Memory B cell (primary cell): ENCODE data around the gene MRPL55.
A peak's percentile ranks its signal among the peaks of the same experiment; 100 is the strongest.

Experiments used
- ATAC-seq: fragments of 150-1000 bp; cut with Tn5 transposase; 2 replicates; pipeline ENCODE4 v1.10.0; 2021; ENCODE audit warnings: low read depth, mild to moderate bottlenecking, moderate library complexity
- DNase-seq, 2 donors: peaks; one replicate each; pipeline ENCODE4 v3.0.0; 2022; ENCODE audit warnings: low spot score in 2 of 2
- H3K27ac Mint-ChIP-seq: one replicate; pipeline ENCODE4 v1.8.0; 2022; ENCODE audit warnings: mild to moderate bottlenecking, moderate library complexity, mixed read lengths
- H3K27me3 Mint-ChIP-seq: one replicate; pipeline ENCODE4 v1.8.0; 2022; ENCODE audit warnings: mixed read lengths
- H3K36me3 Mint-ChIP-seq: one replicate; pipeline ENCODE4 v1.8.0; 2022; ENCODE audit warnings: mild to moderate bottlenecking, mixed read lengths
- H3K4me1 Mint-ChIP-seq: one replicate; pipeline ENCODE4 v1.8.0; 2022; ENCODE audit warnings: mixed read lengths
- H3K4me3 Mint-ChIP-seq: one replicate; pipeline ENCODE4 v1.8.0; 2022; ENCODE audit warnings: mild to moderate bottlenecking, moderate library complexity, mixed read lengths
- H3K9me3 Mint-ChIP-seq: one replicate; pipeline ENCODE4 v1.8.0; 2022; ENCODE audit warnings: mixed read lengths

The MRPL55 gene

DNA sequence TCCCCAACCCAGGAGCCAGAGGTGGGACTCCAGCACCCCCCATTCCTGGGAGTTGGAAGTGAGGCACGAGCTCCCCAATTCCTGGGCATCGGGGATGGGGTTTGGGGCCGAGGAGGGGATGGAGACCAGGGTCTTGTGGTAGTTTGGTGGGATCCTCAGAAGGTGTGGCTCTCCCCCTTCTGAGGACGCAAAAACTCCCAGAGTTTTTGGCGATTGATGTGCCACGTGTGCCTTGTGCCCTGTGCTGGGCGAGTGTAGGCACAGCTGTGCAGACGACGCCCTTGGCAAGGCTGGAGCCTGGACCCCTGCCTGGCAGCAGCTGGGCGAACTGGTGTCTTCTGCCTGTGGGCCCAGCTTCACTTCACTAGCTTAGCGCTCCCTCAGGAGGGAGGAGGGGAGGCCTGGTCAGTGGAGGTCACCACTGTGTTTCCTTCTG lies 33.6 kb upstream of the MRPL55 start:
- no peak for ATAC-seq
- peak overlapping the region; percentile 27 for H3K4me3 Mint-ChIP-seq

DNA sequence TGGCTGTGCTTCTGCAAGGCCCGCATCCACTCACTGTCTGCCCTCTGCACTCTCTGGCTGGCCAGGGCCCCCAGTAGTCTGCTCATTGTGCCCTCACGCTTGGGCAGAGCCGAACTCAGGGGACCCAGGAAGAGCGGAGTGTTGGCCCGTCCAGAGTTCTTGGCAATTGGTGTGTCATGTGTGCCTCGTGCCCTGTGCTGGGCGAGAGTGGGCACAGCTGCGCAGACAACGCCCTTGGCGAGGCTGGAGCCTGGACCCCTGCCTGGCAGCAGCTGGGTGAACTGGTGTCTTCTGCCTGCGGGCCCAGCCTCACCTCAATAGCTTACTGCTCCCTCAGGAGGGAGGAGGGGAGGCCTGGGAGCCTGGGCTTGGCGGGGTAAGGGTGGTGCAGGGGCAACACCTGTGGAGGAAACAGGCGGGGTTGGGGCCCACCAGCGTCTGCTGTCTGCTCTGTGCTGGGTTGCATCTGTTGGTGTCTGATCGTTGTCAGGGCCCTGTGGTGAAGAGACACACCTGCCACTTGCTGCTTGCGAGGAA lies 33.1 kb upstream of the MRPL55 start:
- Mint-ChIP-seq H3K4me3 (peak overlapping the region; percentile 27), H3K27me3 (no peaks in the 10 kb centered on the region), H3K4me1 (peaks cover 20% of the 10 kb centered on the region), H3K36me3 (peaks cover 1% of the 10 kb centered on the region), H3K9me3 (no peaks in the 10 kb centered on the region), H3K27ac (no peak overlapping the region)
- ATAC-seq (no peak), DNase-seq (peak in 1 of 2 donors; percentile 12)

More for the DNA sequence above, 33.6 kb upstream of the MRPL55 start:
- H3K4me1 Mint-ChIP-seq: peaks cover 18% of the 10 kb centered on the region
- no peaks in the 10 kb centered on the region for H3K27me3 Mint-ChIP-seq
- no peak overlapping the region for H3K27ac Mint-ChIP-seq
- no peaks in the 10 kb centered on the region for H3K9me3 Mint-ChIP-seq
- peak in 1 of 2 donors; percentile 9 for DNase-seq
- H3K36me3 Mint-ChIP-seq: peaks cover 1% of the 10 kb centered on the region

DNA sequence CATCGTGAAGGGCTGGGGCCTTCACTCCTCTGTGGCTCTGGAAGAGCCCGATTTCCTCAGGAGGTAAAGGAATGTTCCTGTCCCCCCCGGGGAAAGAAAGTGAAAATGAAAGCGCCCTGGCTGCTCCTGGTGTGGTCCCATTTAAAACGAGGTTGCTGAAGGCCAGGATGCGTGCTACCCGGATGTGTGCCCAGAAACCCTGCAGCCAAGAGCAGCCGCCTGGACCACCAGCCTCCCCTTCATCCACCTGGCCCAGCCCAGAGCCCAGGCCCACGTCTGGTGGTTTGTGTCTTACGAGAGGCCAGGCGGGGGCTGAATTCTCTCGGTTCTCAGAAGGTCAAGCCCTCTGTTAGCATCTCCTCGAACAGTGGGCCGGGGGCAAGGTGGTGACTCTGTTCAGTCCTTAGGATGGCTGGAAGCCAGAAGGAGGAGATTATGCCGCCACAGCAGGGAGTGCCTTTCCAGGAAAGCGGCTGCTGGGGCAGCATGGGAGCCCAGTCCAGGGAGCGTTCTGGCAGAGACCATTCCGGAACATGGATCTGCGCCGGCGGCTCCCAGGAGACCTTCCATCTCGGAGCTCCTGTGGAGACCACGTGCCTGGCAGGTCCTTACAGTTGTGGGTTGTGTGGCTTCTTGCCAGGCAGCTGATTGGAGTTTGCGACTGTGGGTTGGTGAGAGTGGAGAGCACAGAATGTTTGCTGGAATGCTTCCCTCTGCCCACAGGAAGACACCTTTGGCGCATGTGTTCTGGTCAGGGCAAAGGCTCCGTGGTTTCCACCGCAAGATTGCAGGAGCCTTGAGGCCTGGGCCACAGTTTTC lies 32.3 kb upstream of the MRPL55 start:
- DNase-seq: peak in 1 of 2 donors; percentile 12
- H3K9me3 Mint-ChIP-seq: no peaks in the 10 kb centered on the region
- peaks cover 21% of the 10 kb centered on the region for H3K4me1 Mint-ChIP-seq

DNA sequence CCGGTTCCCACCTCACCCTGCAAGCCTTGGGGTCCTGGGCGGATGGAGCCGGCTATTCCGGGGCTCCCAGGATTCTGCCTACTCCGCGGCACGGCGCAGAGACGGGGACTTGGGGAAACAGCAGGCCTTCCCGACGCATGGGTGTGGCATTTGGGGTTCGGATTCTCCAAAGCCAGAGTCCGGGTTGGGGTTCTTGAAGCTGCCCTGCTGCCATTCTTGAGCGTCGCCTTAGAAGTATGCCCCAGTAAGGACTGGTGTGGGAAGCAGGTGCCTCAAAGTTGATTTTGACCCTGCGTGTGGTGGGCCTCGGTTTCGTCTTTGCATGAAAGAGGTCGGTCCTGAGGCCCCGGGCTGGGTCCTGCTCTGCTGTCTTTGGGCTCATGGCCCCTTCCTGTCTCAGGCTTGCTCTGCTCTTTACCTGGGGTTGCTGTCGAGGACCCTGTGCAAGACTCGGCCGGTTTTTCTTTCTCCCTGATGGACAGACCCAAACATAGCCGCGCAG lies 31.7 kb upstream of the MRPL55 start:
- H3K9me3 Mint-ChIP-seq: no peaks in the 10 kb centered on the region
- peak overlapping the region; percentile 91 for H3K27ac Mint-ChIP-seq
- peaks cover 21% of the 10 kb centered on the region for H3K4me1 Mint-ChIP-seq
- peak overlapping the region; percentile 90 for H3K4me3 Mint-ChIP-seq
- ATAC-seq (no peak), DNase-seq (no peak)
- H3K36me3 Mint-ChIP-seq: peaks cover 1% of the 10 kb centered on the region
- no peaks in the 10 kb centered on the region for H3K27me3 Mint-ChIP-seq

More for the DNA sequence above, 32.3 kb upstream of the MRPL55 start:
- Mint-ChIP-seq H3K27me3 (no peaks in the 10 kb centered on the region), H3K36me3 (peaks cover 1% of the 10 kb centered on the region), H3K27ac (peak overlapping the region; percentile 91), H3K4me3 (peak overlapping the region; percentile 90)
- ATAC-seq: no peak

DNA sequence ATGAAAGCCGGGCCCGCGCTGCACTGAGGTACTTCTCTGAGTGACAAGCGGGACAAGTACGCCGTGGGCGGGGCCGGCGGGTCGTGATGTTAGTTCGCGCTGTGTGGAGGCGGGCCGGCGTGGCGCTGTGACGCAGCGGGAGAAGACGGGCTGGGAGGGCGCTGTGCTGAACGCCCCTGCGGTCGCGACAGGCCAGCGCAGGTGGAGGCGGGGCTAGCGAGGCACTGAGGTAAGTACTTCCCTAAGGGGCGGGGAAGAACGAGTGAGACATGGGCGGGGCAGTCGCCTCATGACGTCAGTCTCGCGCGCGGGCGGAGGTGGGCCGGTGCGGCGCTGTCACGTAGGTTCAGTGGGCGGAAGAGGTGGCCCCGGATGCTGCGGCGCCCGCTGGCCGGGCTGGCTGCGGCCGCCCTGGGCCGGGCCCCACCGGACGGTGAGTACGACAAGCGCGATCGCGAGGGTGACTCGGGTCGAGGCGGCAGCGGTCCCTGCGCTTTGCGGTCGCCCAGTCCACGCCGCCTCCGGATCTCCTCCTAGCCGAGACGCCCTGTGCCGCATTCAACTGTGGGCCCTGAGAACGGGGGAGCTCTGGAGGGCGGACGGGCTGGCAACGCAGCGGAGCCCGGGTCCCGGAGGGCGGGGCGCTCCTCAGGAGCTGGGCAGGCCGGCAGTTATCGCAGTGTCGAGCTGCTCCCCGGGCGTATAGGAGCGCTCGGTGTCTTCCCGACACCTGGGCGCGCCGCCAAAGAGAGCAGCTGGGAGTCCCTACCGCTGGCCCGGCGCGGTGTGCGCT lies 31.0 kb upstream of the MRPL55 start, which contains the start of gene GUK1:
GUK1 (plus strand) TSS at position 349 of the 793 bp plus-strand sequence; CDS start at position 373, 24 bp downstream.
- ATAC-seq (peak; percentile 75), DNase-seq (peak; percentile 99 to 100)
- peak within 1 kb of the TSS; percentile 91 for H3K27ac Mint-ChIP-seq
- peaks cover 1% of the 10 kb centered on the region for H3K36me3 Mint-ChIP-seq
- no peaks in the 10 kb centered on the region for H3K9me3 Mint-ChIP-seq
- H3K4me3 Mint-ChIP-seq: peak within 1 kb of the TSS; percentile 90
- H3K4me1 Mint-ChIP-seq: peaks cover 21% of the 10 kb centered on the region
- H3K27me3 Mint-ChIP-seq: no peaks in the 10 kb centered on the region

DNA sequence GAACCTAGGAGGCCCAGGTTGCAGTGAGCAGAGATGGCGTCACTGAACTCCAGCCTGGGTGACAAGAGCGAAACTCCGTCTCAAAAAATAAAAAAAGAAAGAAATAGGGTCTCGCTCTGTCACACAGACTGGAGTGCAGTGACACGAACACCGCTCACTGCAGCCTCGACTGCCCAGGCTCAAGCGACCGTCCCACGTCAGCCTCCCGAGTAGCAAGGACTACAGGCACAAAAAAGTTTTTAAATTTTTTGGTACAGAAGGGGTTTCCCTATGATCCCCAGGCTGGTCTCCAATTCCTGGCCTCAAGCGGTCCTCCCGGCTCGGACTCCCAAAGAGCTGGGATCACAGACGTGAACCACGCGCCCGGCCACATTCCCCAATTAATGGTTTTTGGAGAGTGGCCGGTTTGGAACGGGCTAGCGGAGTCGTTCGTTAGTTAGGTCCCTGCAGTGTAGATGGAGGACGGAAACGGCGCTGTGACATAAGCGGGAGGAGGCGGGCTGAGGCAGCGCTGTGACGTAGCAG lies 30.4 kb upstream of the MRPL55 start:
- no peak for DNase-seq
- ATAC-seq: no peak
- H3K4me3 Mint-ChIP-seq: peak overlapping the region; percentile 90
- peak overlapping the region; percentile 91 for H3K27ac Mint-ChIP-seq
- H3K36me3 Mint-ChIP-seq: no peaks in the 10 kb centered on the region
- peaks cover 2% of the 10 kb centered on the region for H3K27me3 Mint-ChIP-seq
- no peaks in the 10 kb centered on the region for H3K9me3 Mint-ChIP-seq
- peaks cover 21% of the 10 kb centered on the region for H3K4me1 Mint-ChIP-seq

DNA sequence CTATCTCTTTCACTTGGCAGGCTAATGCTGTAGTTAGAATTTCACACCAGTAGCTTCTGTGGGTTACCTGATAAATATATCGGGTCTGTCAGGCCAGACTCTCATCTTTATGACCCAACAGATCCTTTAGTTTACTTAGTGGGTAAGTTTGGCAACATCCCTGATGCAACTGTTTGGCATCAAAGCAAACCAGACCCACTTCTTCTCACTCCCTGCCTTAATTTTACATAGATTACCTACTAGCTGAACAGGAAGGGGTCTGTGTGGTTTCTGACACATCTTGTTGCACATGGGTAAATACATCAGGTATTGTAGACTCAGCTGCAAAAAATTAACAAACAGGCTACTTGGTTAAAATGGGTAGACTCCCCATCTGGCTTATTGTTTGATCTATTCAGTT lies 27.8 kb upstream of the MRPL55 start:
- ATAC-seq: no peak
- H3K27ac Mint-ChIP-seq: peak overlapping the region; percentile 91

DNA sequence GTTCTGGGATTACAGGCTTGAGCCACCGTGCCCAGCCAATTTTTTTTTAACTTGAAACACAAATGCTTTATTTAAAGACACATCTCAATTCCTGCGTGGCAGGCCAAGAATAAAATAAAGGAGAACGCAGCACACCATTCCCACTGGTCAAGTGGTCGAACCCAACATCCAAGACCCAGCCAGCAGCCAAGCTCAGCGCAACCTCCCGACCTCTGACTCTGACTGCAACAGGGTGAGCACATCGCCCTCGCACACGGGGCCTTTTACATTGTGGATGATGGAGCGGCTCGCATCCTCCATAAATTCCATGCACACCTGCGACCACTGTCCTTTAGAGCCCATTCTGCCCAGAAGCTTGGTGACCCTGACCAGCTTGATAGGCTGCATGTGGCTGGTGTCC lies 25.5 kb upstream of the MRPL55 start:
- Mint-ChIP-seq H3K27me3 (peaks cover 2% of the 10 kb centered on the region), H3K36me3 (no peaks in the 10 kb centered on the region), H3K27ac (no peak overlapping the region), H3K4me1 (peaks cover 6% of the 10 kb centered on the region), H3K4me3 (no peak overlapping the region), H3K9me3 (no peaks in the 10 kb centered on the region)
- ATAC-seq (no peak), DNase-seq (no peak)

More for the DNA sequence above, 27.8 kb upstream of the MRPL55 start:
- Mint-ChIP-seq H3K4me1 (peaks cover 12% of the 10 kb centered on the region), H3K27me3 (peaks cover 2% of the 10 kb centered on the region), H3K4me3 (no peak overlapping the region), H3K9me3 (no peaks in the 10 kb centered on the region), H3K36me3 (no peaks in the 10 kb centered on the region)
- no peak for DNase-seq

DNA sequence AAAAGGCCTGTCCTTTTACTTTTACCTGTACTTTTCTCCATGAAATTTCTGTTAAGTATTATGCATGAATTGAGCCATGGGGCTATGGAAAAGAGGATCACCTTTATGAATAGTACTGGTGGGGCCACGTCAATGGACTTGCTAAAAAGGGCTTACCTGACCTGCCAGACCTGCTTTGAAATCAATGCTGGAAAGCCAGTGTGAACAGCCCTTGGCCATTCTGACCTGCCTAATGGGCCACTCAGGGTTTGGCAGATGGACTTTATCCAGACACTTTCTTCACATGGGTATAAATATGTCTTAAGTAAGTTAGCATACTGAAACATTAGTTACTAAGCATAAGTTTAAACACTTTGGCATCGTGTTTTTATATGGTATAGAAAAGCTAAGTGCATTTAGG lies 22.7 kb upstream of the MRPL55 start:
- Mint-ChIP-seq H3K27ac (no peak overlapping the region), H3K27me3 (peaks cover 2% of the 10 kb centered on the region), H3K4me1 (no peaks in the 10 kb centered on the region), H3K4me3 (no peak overlapping the region), H3K9me3 (no peaks in the 10 kb centered on the region), H3K36me3 (no peaks in the 10 kb centered on the region)
- DNase-seq (no peak), ATAC-seq (no peak)

DNA sequence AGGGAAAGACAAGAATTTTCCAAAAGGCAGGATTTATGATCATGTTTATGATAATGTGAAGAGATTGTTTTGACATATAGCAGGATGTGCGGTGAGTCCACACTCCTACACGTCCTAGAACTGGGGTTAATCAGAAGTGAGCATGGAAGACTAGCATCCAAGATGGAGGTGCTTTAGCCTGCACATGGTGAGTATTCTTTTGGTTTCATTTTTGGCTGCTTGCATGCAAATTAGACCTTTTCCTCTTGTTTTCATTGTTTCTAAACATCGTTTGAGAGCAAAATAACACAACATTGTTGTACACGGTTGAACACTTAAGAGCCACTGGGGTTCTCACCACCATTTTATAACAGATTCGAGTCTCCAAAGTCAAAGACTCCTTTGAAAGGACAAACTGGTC lies 16.1 kb upstream of the MRPL55 start:
- Mint-ChIP-seq H3K36me3 (no peaks in the 10 kb centered on the region), H3K27me3 (no peaks in the 10 kb centered on the region), H3K27ac (no peak overlapping the region), H3K4me1 (peaks cover 8% of the 10 kb centered on the region), H3K4me3 (no peak overlapping the region), H3K9me3 (no peaks in the 10 kb centered on the region)
- DNase-seq (no peak), ATAC-seq (no peak)

DNA sequence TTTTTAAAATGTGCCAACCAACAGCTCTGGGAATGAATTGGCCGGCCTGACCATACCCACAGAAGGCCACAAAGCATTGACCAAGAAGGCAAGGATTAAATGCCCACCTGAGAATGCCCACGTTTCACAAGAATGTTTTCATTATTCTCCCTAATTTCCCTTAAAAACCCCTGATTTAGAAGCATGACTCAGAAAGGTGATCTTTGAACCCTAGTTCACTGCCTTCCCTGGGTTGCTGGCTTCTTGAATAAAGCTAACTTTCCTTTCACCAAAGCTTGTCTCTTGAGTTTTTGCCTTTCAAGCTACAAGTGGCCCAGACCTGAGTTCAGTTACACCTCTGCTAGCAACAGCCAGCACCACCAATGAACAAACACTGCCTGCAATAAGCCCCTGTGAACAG lies 14.4 kb upstream of the MRPL55 start:
- Mint-ChIP-seq H3K27ac (no peak overlapping the region), H3K27me3 (no peaks in the 10 kb centered on the region), H3K9me3 (no peaks in the 10 kb centered on the region), H3K4me1 (peaks cover 8% of the 10 kb centered on the region), H3K36me3 (no peaks in the 10 kb centered on the region), H3K4me3 (no peak overlapping the region)
- ATAC-seq (no peak), DNase-seq (no peak)

DNA sequence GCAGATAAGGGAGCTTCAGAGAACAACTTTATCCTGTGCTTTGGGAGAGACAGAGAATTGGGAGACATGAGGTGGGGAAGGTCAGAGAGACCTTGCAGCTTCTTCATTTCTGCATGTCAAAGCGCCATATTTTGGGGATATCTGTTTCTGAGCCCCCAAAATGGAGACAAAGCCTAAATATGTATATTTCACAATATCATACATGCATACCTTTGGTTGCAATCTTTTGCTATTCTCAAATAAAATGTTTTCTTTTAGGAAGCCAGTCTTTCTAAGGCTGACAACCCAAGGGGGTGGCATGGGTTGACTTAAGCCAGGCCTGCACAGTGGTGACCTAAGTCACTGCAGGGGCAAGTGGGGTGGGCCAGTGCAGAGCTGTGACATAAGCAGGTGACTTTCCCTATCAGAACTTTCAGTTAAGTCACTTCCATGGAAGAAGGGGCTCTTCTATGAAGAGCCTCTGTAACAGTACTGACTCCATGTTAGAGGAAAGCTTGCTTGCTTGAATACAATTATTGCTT lies 13.9 kb upstream of the MRPL55 start:
- Mint-ChIP-seq H3K36me3 (peaks cover 2% of the 10 kb centered on the region), H3K27ac (no peak overlapping the region), H3K4me1 (peaks cover 8% of the 10 kb centered on the region), H3K27me3 (no peaks in the 10 kb centered on the region), H3K9me3 (peaks cover 2% of the 10 kb centered on the region), H3K4me3 (no peak overlapping the region)
- ATAC-seq (no peak), DNase-seq (no peak)

DNA sequence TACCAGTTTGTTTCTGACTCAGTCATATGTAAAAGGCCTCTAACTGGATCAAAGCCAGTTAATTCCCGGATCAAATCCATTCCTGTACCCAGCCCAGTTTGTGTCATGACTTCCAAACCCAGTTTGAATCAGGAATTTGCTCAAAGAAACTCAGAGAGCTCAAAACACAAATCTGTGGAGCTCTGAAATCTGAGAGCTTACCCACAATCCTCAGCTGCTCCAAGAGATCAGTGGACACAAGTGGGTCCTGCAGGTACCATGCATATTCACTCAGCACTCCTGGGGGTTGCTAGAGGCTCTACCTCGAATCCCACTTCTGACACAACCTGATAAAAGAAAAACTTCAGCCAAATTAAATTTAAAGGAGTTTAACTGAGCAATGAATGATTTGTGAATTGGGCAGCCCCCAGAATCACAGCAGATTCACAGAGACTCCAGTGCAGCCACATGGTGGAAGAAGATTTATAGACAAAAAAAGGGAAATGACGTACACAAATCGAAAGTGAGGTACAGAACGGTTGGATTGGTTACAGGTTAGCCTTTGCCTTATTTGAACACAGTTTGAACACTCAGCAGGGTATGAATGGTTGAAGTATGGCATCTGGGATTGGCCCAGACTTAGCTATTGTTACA lies 11.9 kb upstream of the MRPL55 start:
- Mint-ChIP-seq H3K27ac (no peak overlapping the region), H3K9me3 (peaks cover 3% of the 10 kb centered on the region), H3K4me1 (peaks cover 8% of the 10 kb centered on the region), H3K4me3 (no peak overlapping the region), H3K36me3 (peaks cover 3% of the 10 kb centered on the region), H3K27me3 (no peaks in the 10 kb centered on the region)
- DNase-seq (no peak), ATAC-seq (peak; percentile 83)
